Right lobe of liver (tissue), 6 donors: ENCODE measurements around the gene ATP6V0A1. TPM values are rescaled to one million over a fixed set of nuclear protein-coding genes. Genes with fewer than 3 reads are reported as not detected.
A peak's percentile ranks its signal among the peaks of the same experiment; 100 is the strongest.
"Not testable (repeated sequence)": the region's sequence is repeated elsewhere in the genome, so short reads cannot be mapped to it uniquely, and the experiment has no call there.

Experiments used
- ATAC-seq, 4 donors: fragments of 200-7000 bp; cut with Tn5 transposase; one replicate each; pipeline ENCODE4 v1.9.1; 2020; ENCODE audit warnings: mild to moderate bottlenecking in 4 of 4, moderate library complexity in 4 of 4
- DNase-seq, 3 donors: peaks; one replicate each; pipeline ENCODE4 v3.0.0-alpha.2; 2020
- H3K27ac ChIP-seq, 3 donors: fragments of 200-600 bp; one replicate each; pipeline ENCODE4 v1.8.0; 2022
- H3K27me3 ChIP-seq, 2 donors: fragments of 200-600 bp; one replicate each; pipeline ENCODE4 v1.8.0; 2022
- H3K36me3 ChIP-seq, 4 donors: fragments of 200-600 bp; sonication (generic) in 1 of 4; one replicate each; pipeline versions ENCODE4 v1.5.1 to v1.8.0; 2017 to 2022; ENCODE audit warnings: control low read depth in 1 of 4
- H3K4me1 ChIP-seq, 4 donors: fragments of 200-600 bp; sonication (generic) in 1 of 4; one replicate each; pipeline versions ENCODE4 v1.5.1 to v1.8.0; 2017 to 2022; ENCODE audit warnings: control low read depth in 1 of 4
- H3K4me3 ChIP-seq, 3 donors: fragments of 200-600 bp; one replicate each; pipeline ENCODE4 v1.8.0; 2022
- H3K9me3 ChIP-seq, 4 donors: fragments of 200-600 bp; sonication (generic) in 1 of 4; one replicate each; pipeline versions ENCODE4 v1.5.1 to v1.8.0; 2017 to 2022; ENCODE audit warnings: control low read depth in 1 of 4
- CTCF ChIP-seq, 4 donors: fragments of 200-600 bp in 3 of 4; fragments of 450-650 bp in 1 of 4; IDR thresholded peaks; one replicate each; pipeline versions ENCODE4 v1.5.1 to v1.8.0; 2016 to 2022; ENCODE audit warnings: antibody characterized with exemption in 4 of 4, mild to moderate bottlenecking in 2 of 4
- POLR2A ChIP-seq: fragments of 450-650 bp; IDR thresholded peaks from one replicate; pipeline ENCODE4 v1.6.1; 2017; ENCODE audit warnings: antibody characterized with exemption, mild to moderate bottlenecking
- WGBS: methylation state at CpG from one replicate; pipeline ENCODE4 v1.1.6; 2018; ENCODE audit warnings: low coverage, low lambda C conversion rate; ENCODE audit not compliant: insufficient coverage; ENCODE audit errors: missing lambda C conversion rate; 5-methylcytosine and 5-hydroxymethylcytosine counted together
- intact Hi-C, 2 donors: fragments of 100-400 bp; cut with DNase I; formaldehyde crosslinking; loops; one replicate each; pipeline versions ENCODE4 v1.11.2 to v1.14.1; 2022
- total RNA-seq, 6 experiments: library from RNA; depleted of rRNA in 2 of 6; stranded (reverse); fragments of >200 nt in 2 of 6; fragmentation: NEBNext Ultra II Directional in 3 of 6; extraction: Animal tissue kit (Norgen Biotek cat#: 25700) in 3 of 6; gene quantifications; one replicate each; pipeline versions ENCODE4 v1.1.0 to v1.2.4, GENCODE V29; 2016 to 2023
- donor health status: DM: no; HTN: yes; CAD: no.
- donor health status: DM: no; HTN: no; CAD: no.
- donor health status: DM: no; HTN: no; CAD: no.
- donor health status: DM: no; HTN: yes; CAD: no.
- donor health status: DM: no; HTN: yes; CAD: no.

ATP6V0A1 gene
- total RNA-seq, 6 experiments from 2014 or later: 36.4 to 66.0 (median 49.4) TPM

DNA sequence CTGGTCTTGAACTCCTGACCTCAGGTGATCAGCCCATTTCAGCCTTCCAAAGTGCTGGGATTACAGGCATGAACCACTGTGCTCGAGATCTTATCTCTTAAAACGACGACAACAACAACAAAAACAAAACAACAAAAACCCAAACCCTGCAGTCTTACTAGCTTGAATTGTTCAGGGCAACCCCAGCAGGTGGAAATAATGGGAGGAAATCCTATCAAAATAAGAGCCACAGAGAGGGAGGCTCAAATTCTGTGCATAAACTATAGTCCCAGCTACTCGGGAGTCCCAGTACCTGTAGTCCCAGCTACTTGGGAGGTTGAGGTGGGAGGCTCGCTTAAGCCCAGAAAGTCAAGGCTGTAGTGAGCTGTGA, 16.5 kb upstream of the ATP6V0A1 start:
- no peak for TF ChIP-seq CTCF (IDR thresholded peaks at IDR 0.05)
- TF ChIP-seq POLR2A: no peak
- Histone ChIP-seq H3K36me3 (no peaks in the 10 kb centered on the region), H3K27me3 (no peaks in the 10 kb centered on the region), H3K4me3 (no peak overlapping the region), H3K4me1 (no peaks in the 10 kb centered on the region), H3K27ac (no peak overlapping the region), H3K9me3 (no peaks in the 10 kb centered on the region)
- DNase-seq (no peak), ATAC-seq (peak in 1 of 4 donors; percentile 34)
- WGBS: 28% methylated on average over 4 of the region's 5 CpGs
- intact Hi-C loops: no loop called here

GRCh38 chr17:42449176-42449575, 9.5 kb upstream of the ATP6V0A1 start:
- H3K36me3 ChIP-seq, H3K9me3 ChIP-seq, H3K27ac ChIP-seq, H3K4me1 ChIP-seq, H3K27me3 ChIP-seq, ATAC-seq, H3K4me3 ChIP-seq, intact Hi-C loops: not testable (repeated sequence)
- DNase-seq: peak in 1 of 3 donors; percentile 38
- no CpG with 5 or more reads among the region's 27 CpGs for WGBS

DNA sequence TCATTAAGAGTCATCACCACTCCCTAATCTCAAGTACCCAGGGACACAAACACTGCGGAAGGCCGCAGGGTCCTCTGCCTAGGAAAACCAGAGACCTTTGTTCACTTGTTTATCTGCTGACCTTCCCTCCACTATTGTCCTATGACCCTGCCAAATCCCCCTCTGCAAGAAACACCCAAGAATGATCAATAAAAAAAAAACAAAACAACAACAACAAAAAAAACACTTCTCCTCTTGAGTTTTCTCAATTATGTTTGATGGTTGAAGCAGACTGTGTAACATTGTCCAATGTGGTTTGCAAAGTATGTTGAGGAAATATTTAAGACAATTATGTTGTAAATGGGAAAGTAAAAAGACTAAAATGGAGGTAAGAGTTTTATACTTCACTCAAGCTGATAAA, 8.8 kb upstream of the ATP6V0A1 start:
- H3K27me3 ChIP-seq, DNase-seq, H3K27ac ChIP-seq, ATAC-seq, H3K9me3 ChIP-seq, H3K4me1 ChIP-seq, H3K4me3 ChIP-seq, H3K36me3 ChIP-seq, intact Hi-C loops: not testable (repeated sequence)
- no CpG with 5 or more reads among the region's 2 CpGs for WGBS

- 76% methylated on average over 4 of the region's 5 CpGs for WGBS
- H3K27ac ChIP-seq, intact Hi-C loops: not testable (repeated sequence)
These were observed 7.4 kb upstream of the ATP6V0A1 start for GRCh38 chr17:42451270-42451669.

DNA sequence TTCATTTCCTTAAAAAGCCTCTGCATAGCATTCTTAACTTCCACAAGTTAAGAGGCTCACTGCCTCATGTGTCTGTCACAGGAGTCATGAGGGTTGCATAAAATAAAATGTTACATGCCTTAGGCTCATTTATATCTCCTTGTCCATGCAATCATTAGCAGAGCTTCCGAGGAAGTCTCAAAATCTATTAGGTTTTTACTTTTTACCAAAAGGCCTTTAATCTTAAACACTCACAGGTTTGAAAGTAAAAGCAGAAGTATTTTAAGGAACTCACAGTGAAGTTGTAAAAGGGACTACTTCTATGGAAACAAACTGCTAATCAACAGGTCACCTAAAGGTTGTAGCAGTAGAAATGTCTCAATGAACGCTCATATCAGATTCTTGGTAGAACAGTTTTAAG, 5.2 kb upstream of the ATP6V0A1 start:
- no peaks in the 10 kb centered on the region for H3K36me3 ChIP-seq
- H3K4me1 ChIP-seq: no peaks in the 10 kb centered on the region
- H3K27me3 ChIP-seq: no peaks in the 10 kb centered on the region
- WGBS: 43% methylated on average over 2 of the region's 2 CpGs
- no peak for ATAC-seq
- H3K9me3 ChIP-seq: no peaks in the 10 kb centered on the region
- H3K4me3 ChIP-seq: no peak overlapping the region
- TF ChIP-seq CTCF (IDR thresholded peaks at IDR 0.05): no peak
- no peak for TF ChIP-seq POLR2A
- no peak for DNase-seq
- intact Hi-C loops: no loop called here
- H3K27ac ChIP-seq: no peak overlapping the region

More at GRCh38 chr17:42451270-42451669, 7.4 kb upstream of the ATP6V0A1 start:
- not testable (repeated sequence) for H3K27me3 ChIP-seq, H3K9me3 ChIP-seq, H3K4me1 ChIP-seq, H3K36me3 ChIP-seq, H3K4me3 ChIP-seq, ATAC-seq
- DNase-seq: peak in 1 of 3 donors; percentile 6

DNA sequence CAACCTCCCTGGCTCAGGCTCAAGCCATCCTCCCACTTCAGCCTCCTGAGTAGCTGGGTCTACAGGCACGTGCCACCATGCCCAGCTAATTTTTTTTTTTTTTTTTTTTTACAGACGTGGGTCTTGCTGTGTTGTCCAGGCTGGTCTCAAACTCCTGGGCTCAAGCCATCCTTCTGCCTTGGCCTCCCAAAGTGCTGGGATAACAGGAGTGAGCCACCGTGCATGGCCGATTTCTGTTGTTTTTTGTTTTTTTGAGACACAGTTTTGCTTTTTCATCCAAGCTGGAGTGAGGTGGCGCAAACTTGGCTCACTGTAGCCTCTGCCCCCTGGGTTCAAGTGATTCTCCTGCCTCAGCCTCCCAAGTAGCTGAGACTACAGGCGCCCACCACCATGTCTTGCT, 3.7 kb upstream of the ATP6V0A1 start:
- H3K4me3 ChIP-seq, H3K27ac ChIP-seq, H3K9me3 ChIP-seq, H3K27me3 ChIP-seq, H3K36me3 ChIP-seq, intact Hi-C loops, ATAC-seq, H3K4me1 ChIP-seq: not testable (repeated sequence)
- DNase-seq: peak in 1 of 3 donors; percentile 17
- 68% methylated on average over 3 of the region's 6 CpGs for WGBS
